Right lung (tissue), 5 donors: Measurements from ENCODE around the gene BMP2. TPM values are rescaled to one million over a fixed set of nuclear protein-coding genes. Genes with fewer than 3 reads are reported as not detected.

Experiments
- DNase-seq, 2 donors: peaks; one replicate each; pipeline ENCODE4 v3.0.0-alpha.2; 2013
- polyA plus RNA-seq, 5 donors: library from polyadenylated mRNA; unstranded; fragments of 120-200 nt; gene quantifications; one replicate each; pipeline versions ENCODE4 v1.2.1 to v1.2.3, GENCODE V29; 2013; ENCODE audit warnings: inconsistent platforms in 1 of 5, low replicate concordance in 1 of 5; ENCODE audit not compliant: insufficient read length in 5 of 5, insufficient read depth in 1 of 5

Gene BMP2
- polyA plus RNA-seq, 5 donors, result 13.7 to 20.0 (median 17.0) TPM

- peak in 1 of 2 donors; percentile 71 for DNase-seq
These were observed 1.9 kb upstream of the BMP2 start for GRCh38 chr20:6765469-6766058.

- no peak for DNase-seq
These were observed 1.1 kb upstream of the BMP2 start for GRCh38 chr20:6766433-6766832.

- no peak for DNase-seq
These were observed 355 bp upstream of the BMP2 start for GRCh38 chr20:6767126-6767535.

GRCh38 chr20:6768228-6769140 lies 998 bp downstream of the BMP2 start:
- peak in 1 of 2 donors; percentile 39 for DNase-seq

- DNase-seq, result peak in 1 of 2 donors; percentile 19
These were observed 2.7 kb downstream of the BMP2 start for GRCh38 chr20:6769903-6770785.

GRCh38 chr20:6770786-6771100 lies 3.3 kb downstream of the BMP2 start:
- DNase-seq, result no peak

GRCh38 chr20:6780433-6781190 lies 13.1 kb downstream of the BMP2 start:
- peak in 1 of 2 donors; percentile 60 for DNase-seq

GRCh38 chr20:6783752-6784151 lies 16.3 kb downstream of the BMP2 start:
- DNase-seq, result no peak

- DNase-seq, result no peak
These were observed 16.7 kb downstream of the BMP2 start for GRCh38 chr20:6784210-6784631.

GRCh38 chr20:6784767-6785166 lies 17.3 kb downstream of the BMP2 start:
- no peak for DNase-seq

- no peak for DNase-seq
These were observed 19.1 kb downstream of the BMP2 start for GRCh38 chr20:6786548-6786947.

GRCh38 chr20:6792789-6793188 lies 25.3 kb downstream of the BMP2 start:
- no peak for DNase-seq

- no peak for DNase-seq
These were observed 34.7 kb downstream of the BMP2 start for GRCh38 chr20:6802227-6802626.

- DNase-seq, result no peak
These were observed 38.8 kb downstream of the BMP2 start for GRCh38 chr20:6806275-6806674.

- no peak for DNase-seq
These were observed 44.0 kb downstream of the BMP2 start for GRCh38 chr20:6811262-6812035.

- no peak for DNase-seq
These were observed 45.0 kb downstream of the BMP2 start for GRCh38 chr20:6812530-6812929.

- DNase-seq, result no peak
These were observed 47.5 kb downstream of the BMP2 start for GRCh38 chr20:6814945-6815344.

- DNase-seq, result no peak
These were observed 50.7 kb downstream of the BMP2 start for GRCh38 chr20:6818033-6818808.

- no peak for DNase-seq
These were observed 52.1 kb downstream of the BMP2 start for GRCh38 chr20:6819599-6819998.

GRCh38 chr20:6824401-6824800 lies 56.9 kb downstream of the BMP2 start:
- DNase-seq, result no peak
